IMR-90 (cell line): ENCODE results near the gene IKBKE. TPM values are rescaled to one million over a fixed set of nuclear protein-coding genes. Genes with fewer than 3 reads are reported as not detected.

Experiments used
- ATAC-seq: fragments of 200-7000 bp; cut with Tn5 transposase; 2 replicates; pipeline ENCODE4 v1.9.1; 2020; ENCODE audit warnings: low read depth, mild to moderate bottlenecking, moderate library complexity
- BruUV-seq: library from RNA; stranded (reverse); fragments of 400-500 nt; replicated peaks from 2 replicates; lab custom pipeline; 2021; lab: Mats Ljungman, UMichigan
- CTCF ChIA-PET: fragments of 300-600 bp; formaldehyde crosslinking; extraction: SDS; loops from one replicate; lab custom pipeline; 2021; ENCODE audit warnings: antibody characterized with exemption; lab: Yijun Ruan, JAX
- POLR2A ChIA-PET: fragments of 300-600 bp; sonication (Branson Sonifier 250); formaldehyde crosslinking; loops from one replicate; lab custom pipeline; 2022; ENCODE audit warnings: antibody characterized with exemption; ENCODE audit not compliant: unreplicated experiment; lab: Charles Lee
- DNase-seq: peaks from one replicate; pipeline ENCODE4 v3.0.0; 2013
- H2AFZ ChIP-seq: replicated peaks from 2 replicates; pipeline ENCODE3; 2013; ENCODE audit warnings: low read length, mild to moderate bottlenecking; ENCODE audit not compliant: poor library complexity
- H2AK5ac ChIP-seq: 2 replicates; pipeline ENCODE4 v1.6.1; 2013; ENCODE audit warnings: low read depth, low read length, inconsistent platforms
- H2AK9ac ChIP-seq: replicated peaks from 2 replicates; pipeline ENCODE3; 2013; ENCODE audit warnings: mild to moderate bottlenecking, low read depth, low read length, moderate library complexity; ENCODE audit not compliant: poor library complexity
- H2BK120ac ChIP-seq: 2 replicates; pipeline ENCODE4 v1.6.1; 2013; ENCODE audit warnings: low read depth, low read length, inconsistent platforms
- H2BK15ac ChIP-seq: 3 replicates; pipeline ENCODE4 v1.6.1; 2013; ENCODE audit warnings: low read depth, low read length, inconsistent platforms
- H2BK20ac ChIP-seq: 2 replicates; pipeline ENCODE4 v1.6.1; 2013; ENCODE audit warnings: low read depth, mild to moderate bottlenecking, inconsistent platforms, low read length, moderate library complexity
- H2BK5ac ChIP-seq: 2 replicates; pipeline ENCODE4 v1.6.1; 2013; ENCODE audit warnings: mild to moderate bottlenecking, low read depth, low read length, inconsistent platforms; ENCODE audit not compliant: poor library complexity, severe bottlenecking
- H3K14ac ChIP-seq: replicated peaks from 2 replicates; pipeline ENCODE4 v1.6.1; 2013; ENCODE audit warnings: low read depth, low read length, inconsistent platforms
- H3K18ac ChIP-seq: 2 replicates; pipeline ENCODE4 v1.6.1; 2013; ENCODE audit warnings: low read depth, low read length, control low read depth
- H3K23ac ChIP-seq: 2 replicates; pipeline ENCODE4 v1.6.1; 2013; ENCODE audit warnings: low read depth, low read length, inconsistent platforms
- H3K27ac ChIP-seq: 2 replicates; pipeline ENCODE4 v1.5.1; 2013; ENCODE audit warnings: mild to moderate bottlenecking, control low read depth, low read length; ENCODE audit not compliant: insufficient read depth
- H3K27me3 ChIP-seq: 2 replicates; pipeline ENCODE4 v1.6.1; 2013; ENCODE audit warnings: low read length; ENCODE audit not compliant: control insufficient read depth, insufficient read depth
- H3K36me3 ChIP-seq: 2 replicates; pipeline ENCODE4 v1.6.1; 2013; ENCODE audit warnings: low read length, mixed read lengths; ENCODE audit not compliant: control insufficient read depth, insufficient read depth
- H3K4ac ChIP-seq: 2 replicates; pipeline ENCODE4 v1.6.1; 2013; ENCODE audit warnings: low read depth, low read length, inconsistent platforms
- H3K4me1 ChIP-seq: 2 replicates; pipeline ENCODE4 v1.6.1; 2013; ENCODE audit warnings: low read length, mixed read lengths; ENCODE audit not compliant: control insufficient read depth, insufficient read depth
- H3K4me2 ChIP-seq: 2 replicates; pipeline ENCODE4 v1.6.1; 2013; ENCODE audit warnings: low read depth, mild to moderate bottlenecking, control low read depth, low read length, moderate library complexity
- H3K4me3 ChIP-seq: 2 replicates; pipeline ENCODE4 v1.5.1; 2013; ENCODE audit warnings: low read depth, mild to moderate bottlenecking, control low read depth, low read length, moderate library complexity; ENCODE audit not compliant: insufficient read depth
- H3K56ac ChIP-seq: 2 replicates; pipeline ENCODE4 v1.6.1; 2013; ENCODE audit warnings: low read length, inconsistent platforms; ENCODE audit not compliant: insufficient read depth; ENCODE audit errors: extremely low read depth
- H3K79me1 ChIP-seq, 2 experiments: 2 replicates each; pipeline ENCODE4 v1.6.1; 2013; ENCODE audit warnings: low read length in 2 of 2, inconsistent platforms in 1 of 2, low read depth in 1 of 2
- H3K9ac ChIP-seq: 2 replicates; pipeline ENCODE4 v1.6.1; 2013; ENCODE audit warnings: low read depth, low read length, control low read depth
- H3K9me1 ChIP-seq: 2 replicates; pipeline ENCODE4 v1.6.1; 2013; ENCODE audit warnings: low read length, inconsistent platforms; ENCODE audit not compliant: insufficient read depth
- H3K9me3 ChIP-seq: 2 replicates; pipeline ENCODE4 v1.6.1; 2013; ENCODE audit warnings: low read length; ENCODE audit not compliant: control insufficient read depth, insufficient read depth
- H4K20me1 ChIP-seq: 2 replicates; pipeline ENCODE4 v1.6.1; 2013; ENCODE audit warnings: low read length, inconsistent platforms; ENCODE audit not compliant: insufficient read depth
- H4K5ac ChIP-seq: 2 replicates; pipeline ENCODE4 v1.6.1; 2013; ENCODE audit warnings: mild to moderate bottlenecking, low read depth, low read length, control low read depth
- H4K8ac ChIP-seq, 2 experiments: 2 replicates each; pipeline ENCODE4 v1.6.1; 2013; ENCODE audit warnings: low read depth in 2 of 2, low read length in 2 of 2, control low read depth in 1 of 2, inconsistent platforms in 1 of 2
- H4K91ac ChIP-seq: 2 replicates; pipeline ENCODE4 v1.6.1; 2013; ENCODE audit warnings: low read depth, low read length, inconsistent platforms; ENCODE audit not compliant: insufficient read depth
- BHLHE40 ChIP-seq: fragments of 150-350 bp; IDR thresholded peaks from 2 replicates; pipeline ENCODE4 v1.6.1; 2016; ENCODE audit warnings: mild to moderate bottlenecking, low read depth, low read length
- CEBPB ChIP-seq: IDR thresholded peaks from 2 replicates; pipeline ENCODE4 v1.6.1; 2012; ENCODE audit warnings: low read depth, low read length, improper control_type of control experiment
- CHD1 ChIP-seq: IDR thresholded peaks from 2 replicates; pipeline ENCODE4 v1.6.1; 2012; ENCODE audit warnings: low read depth, low read length, improper control_type of control experiment
- CTCF ChIP-seq: conservative IDR thresholded peaks from 2 replicates; pipeline ENCODE4 v1.5.1; 2012; ENCODE audit warnings: mild to moderate bottlenecking, low read depth, low read length, improper control_type of control experiment
- ELK1 ChIP-seq: fragments of 150-350 bp; IDR thresholded peaks from 2 replicates; pipeline ENCODE4 v1.6.1; 2016; ENCODE audit warnings: low read depth, mild to moderate bottlenecking, low read length, moderate library complexity, borderline replicate concordance
- FOS ChIP-seq: fragments of 150-350 bp; IDR thresholded peaks from 2 replicates; pipeline ENCODE4 v1.6.1; 2016; ENCODE audit warnings: low read depth, low read length
- MAFK ChIP-seq: IDR thresholded peaks from 2 replicates; pipeline ENCODE4 v1.6.1; 2012; ENCODE audit warnings: low read depth, low read length, improper control_type of control experiment
- MAZ ChIP-seq: IDR thresholded peaks from 2 replicates; pipeline ENCODE4 v1.6.1; 2012; ENCODE audit warnings: low read depth, mild to moderate bottlenecking, low read length, improper control_type of control experiment, moderate library complexity, borderline replicate concordance
- MXI1 ChIP-seq: IDR thresholded peaks from 2 replicates; pipeline ENCODE4 v1.6.1; 2012; ENCODE audit warnings: low read depth, mild to moderate bottlenecking, low read length, moderate library complexity, borderline replicate concordance
- NFE2L2 ChIP-seq: fragments of 150-350 bp; IDR thresholded peaks from 2 replicates; pipeline ENCODE4 v1.6.1; 2016; ENCODE audit warnings: low read depth, mild to moderate bottlenecking, low read length
- POLR2A ChIP-seq: IDR thresholded peaks from 2 replicates; pipeline ENCODE4 v1.6.1; 2012; ENCODE audit warnings: mild to moderate bottlenecking, low read depth, low read length
- RAD21 ChIP-seq: IDR thresholded peaks from 2 replicates; pipeline ENCODE4 v1.6.1; 2012; ENCODE audit warnings: low read length, improper control_type of control experiment
- RCOR1 ChIP-seq: IDR thresholded peaks from 2 replicates; pipeline ENCODE4 v1.6.1; 2012; ENCODE audit warnings: mild to moderate bottlenecking, low read length, improper control_type of control experiment; ENCODE audit not compliant: insufficient replicate concordance
- RFX5 ChIP-seq: IDR thresholded peaks from 2 replicates; pipeline ENCODE4 v1.8.0; 2012; ENCODE audit warnings: low read depth, mild to moderate bottlenecking, low read length, moderate library complexity
- SMC3 ChIP-seq: fragments of 150-350 bp; IDR thresholded peaks from 2 replicates; pipeline ENCODE4 v1.6.1; 2016; ENCODE audit warnings: low read depth, mild to moderate bottlenecking, antibody characterized with exemption, low read length, moderate library complexity
- USF2 ChIP-seq: fragments of 150-350 bp; IDR thresholded peaks from 2 replicates; pipeline ENCODE4 v1.6.1; 2017; ENCODE audit warnings: mild to moderate bottlenecking, antibody characterized with exemption, low read length, low read depth
- WGBS, 2 experiments: methylation state at CpG; one replicate each; pipeline versions ENCODE4 v1.1.5 to v1.1.7; 2013; ENCODE audit warnings: missing lambda C conversion rate in 2 of 2; ENCODE audit not compliant: insufficient read length in 1 of 2; ENCODE audit errors: extremely low coverage in 2 of 2; 5-methylcytosine and 5-hydroxymethylcytosine counted together
- dilution Hi-C: fragments of 300-500 bp; cut with HindIII; formaldehyde crosslinking; loops from one replicate; pipeline ENCODE4 v1.14.3; 2018; ENCODE audit warnings: low sequenced_read_pairs; ENCODE audit not compliant: unreplicated experiment
- in situ Hi-C: fragments of 300-500 bp; cut with MboI; formaldehyde crosslinking; loops from 3 replicates; pipeline ENCODE4 v1.14.3; 2019; ENCODE audit warnings: low sequenced_read_pairs, inconsistent platforms, mixed read lengths
- intact Hi-C: fragments of 100-400 bp; cut with micrococcal nuclease; formaldehyde crosslinking; loops from 2 replicates; pipeline ENCODE4 v1.10.0; 2022
- polyA plus RNA-seq, 3 experiments: library from polyadenylated mRNA; depleted of rRNA; stranded (reverse); fragments of >200 nt; gene quantifications; 2 replicates each; pipeline ENCODE4 v1.2.3, GENCODE V29; 2012; ENCODE audit warnings: low replicate concordance in 1 of 3
- total RNA-seq: library from RNA; depleted of rRNA; stranded (reverse); fragments of >200 nt; gene quantifications from 2 replicates; pipeline ENCODE4 v1.2.3, GENCODE V29; 2012

IKBKE gene
- total and polyA plus RNA-seq, 2 of the 4 experiments (the other 2 are of a cell fraction), result 20.3 to 24.0 TPM

GRCh38 chr1:206534552-206534951 lies 64.3 kb downstream of the IKBKE start:
- DNase-seq (no peak), ATAC-seq (no peak)
- dilution Hi-C loops (no loop called here), intact Hi-C loops (no loop called here), in situ Hi-C loops (no loop called here)
- Histone ChIP-seq H2BK5ac (no peak overlapping the region), H4K8ac (no peak overlapping the region), H3K36me3 (0 out of 2 replicates have a peak, but pooled peaks cover 2% of the 10 kb centered on the region), H3K23ac (no peak overlapping the region), H2AFZ (no peak overlapping the region), H3K4me2 (no peak overlapping the region), H3K9me3 (no peaks in the 10 kb centered on the region), H3K9ac (no peak overlapping the region), H3K27me3 (no peaks in the 10 kb centered on the region; the same call in 1 of the 2 replicates), H2BK15ac (no peak overlapping the region), H3K4me1 (no peaks in the 10 kb centered on the region), H3K14ac (no peak overlapping the region), H2BK120ac (no peak overlapping the region), H4K5ac (no peak overlapping the region), H3K56ac (no peak overlapping the region), H3K9me1 (no peaks in the 10 kb centered on the region; the same call in 1 of the 2 replicates), H2AK5ac (no peak overlapping the region), H3K79me1 (no peaks in the 10 kb centered on the region), H4K20me1 (no peaks in the 10 kb centered on the region), H3K27ac (no peak overlapping the region), H3K4me3 (no peak overlapping the region), H2AK9ac (no peak overlapping the region), H3K18ac (no peak overlapping the region), H3K4ac (no peak overlapping the region), H2BK20ac (no peak overlapping the region), H4K91ac (no peak overlapping the region)
- no peak for TF ChIP-seq MAZ
- TF ChIP-seq POLR2A, result no peak
- no peak for TF ChIP-seq RCOR1
- no peak for TF ChIP-seq MXI1
- no peak for TF ChIP-seq FOS
- TF ChIP-seq BHLHE40, result no peak
- TF ChIP-seq RAD21, result no peak
- no peak for TF ChIP-seq CHD1
- no peak for TF ChIP-seq RFX5
- no peak for TF ChIP-seq SMC3
- no peak for TF ChIP-seq CEBPB
- TF ChIP-seq USF2, result no peak
- no peak for TF ChIP-seq NFE2L2
- no peak for TF ChIP-seq CTCF
- no peak for TF ChIP-seq ELK1
- no peak for TF ChIP-seq MAFK
- POLR2A ChIA-PET, result no interaction called here
- 60% methylated on average over 1 of the region's 3 CpGs; no CpG with 5 or more reads in 1 of the 2 experiments for WGBS, 2 experiments
- BruUV-seq, result no TSS peak
- CTCF ChIA-PET, result interaction anchor here (0.6 to 1.8 kb wide), 3 partner anchors 10 to 18 kb away, joined by 3 to 6 read pairs (median 5); no protein-coding TSS in a partner anchor
